HG02763 (cell line): ENCODE data around the gene SLC25A19.
"Not testable (repeated sequence)": the region's sequence is repeated elsewhere in the genome, so short reads cannot be mapped to it uniquely, and the experiment has no call there.

Experiments used
- ATAC-seq: cut with Tn5 transposase; IDR thresholded peaks from one replicate; pipeline ENCODE4 v1.9.1; 2021; ENCODE audit warnings: mild to moderate bottlenecking, moderate library complexity; ENCODE audit not compliant: unreplicated experiment

The SLC25A19 gene

DNA sequence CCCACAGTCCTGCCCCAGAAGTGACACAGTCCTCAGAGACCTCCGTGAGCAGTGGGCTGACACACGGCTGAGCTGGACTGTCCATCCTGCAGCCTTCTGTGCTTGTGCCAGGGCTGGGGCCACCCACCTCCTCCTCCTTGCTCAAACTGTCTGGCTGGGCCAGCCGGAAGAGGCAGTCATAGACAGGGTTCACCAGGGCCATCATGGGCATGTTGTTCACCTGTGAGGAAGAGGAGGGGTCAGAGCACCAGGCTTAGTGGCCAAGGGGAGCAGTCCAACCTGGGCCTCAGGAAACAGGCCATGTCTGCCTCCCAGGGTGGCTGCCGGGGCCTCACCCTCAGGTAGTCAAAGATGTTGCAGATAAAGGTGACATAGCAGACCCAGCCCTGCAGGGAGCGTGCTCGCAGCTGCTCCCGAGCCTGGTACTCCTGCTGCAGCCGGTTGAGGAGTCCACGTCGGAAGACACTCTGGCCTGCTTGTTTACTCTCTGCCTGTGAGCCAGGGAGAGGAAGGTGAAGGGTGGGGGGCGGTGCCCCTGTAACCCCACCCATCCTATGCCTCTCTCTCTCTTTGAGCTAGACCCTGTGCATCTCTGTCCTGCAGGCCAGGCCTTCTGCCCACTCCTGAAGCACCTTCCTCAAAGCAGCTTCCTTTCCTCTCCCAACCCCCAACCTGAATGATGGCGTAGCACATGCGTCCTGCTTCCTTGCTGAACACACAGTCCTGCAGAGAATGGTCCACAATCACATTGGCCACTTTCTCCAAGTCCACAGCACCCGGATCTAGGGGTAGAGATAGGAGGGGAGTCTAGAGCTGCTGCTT lies 21.6 kb downstream of the SLC25A19 start:
- no peak for ATAC-seq

DNA sequence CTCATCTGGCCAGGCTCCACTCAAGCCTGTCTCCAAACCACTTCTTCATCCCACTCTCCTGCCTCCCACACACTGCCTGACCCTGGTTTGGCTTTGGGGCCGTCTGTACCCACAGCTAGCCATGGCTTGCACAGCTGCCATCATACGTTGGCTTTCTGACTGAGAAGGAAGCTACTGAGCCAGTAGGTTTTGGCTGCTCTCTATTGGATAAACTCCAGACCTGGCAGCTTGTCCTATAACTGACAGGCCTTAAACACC lies 22.2 kb downstream of the SLC25A19 start:
- ATAC-seq, result no peak

DNA sequence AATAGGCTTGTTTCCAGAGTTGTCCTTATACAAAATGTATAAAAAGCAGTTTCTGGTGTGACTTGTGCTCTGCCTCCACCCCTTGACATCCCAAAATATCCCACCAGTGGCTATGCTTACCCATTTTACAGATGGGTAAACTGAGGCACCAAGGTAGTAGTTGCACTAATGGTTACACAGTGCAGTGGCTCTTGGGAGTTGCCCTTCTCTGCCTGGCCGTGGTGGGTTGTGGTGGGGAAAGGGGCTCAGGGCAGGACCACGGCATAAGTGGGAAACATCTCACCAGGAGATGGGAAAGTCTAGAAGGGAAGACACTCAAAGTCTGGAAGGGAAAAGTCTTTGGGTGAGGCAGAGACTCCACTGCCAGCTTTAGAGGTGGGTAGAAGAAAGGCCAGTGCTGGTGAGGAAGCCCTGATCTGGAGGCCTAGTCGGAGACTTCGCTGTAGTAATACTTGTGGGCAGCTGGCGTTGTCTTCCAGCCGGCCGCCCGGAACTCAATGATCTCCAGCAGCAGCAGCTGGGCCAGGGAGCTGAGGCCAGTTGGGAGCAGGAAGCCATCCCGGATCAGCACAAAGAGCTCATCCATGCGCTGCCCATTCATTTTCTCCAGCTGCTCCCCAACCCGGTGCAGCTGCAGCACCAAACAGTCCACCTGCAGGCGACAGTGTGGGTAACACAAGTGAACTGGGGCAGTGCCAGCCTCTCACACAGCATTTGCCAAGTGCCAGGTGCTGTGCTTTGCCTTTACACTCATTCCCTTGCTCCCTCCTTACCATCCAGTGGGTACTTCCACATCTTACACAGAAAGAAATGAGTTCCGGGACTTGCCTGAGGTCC lies 22.7 kb downstream of the SLC25A19 start:
- no peak for ATAC-seq

DNA sequence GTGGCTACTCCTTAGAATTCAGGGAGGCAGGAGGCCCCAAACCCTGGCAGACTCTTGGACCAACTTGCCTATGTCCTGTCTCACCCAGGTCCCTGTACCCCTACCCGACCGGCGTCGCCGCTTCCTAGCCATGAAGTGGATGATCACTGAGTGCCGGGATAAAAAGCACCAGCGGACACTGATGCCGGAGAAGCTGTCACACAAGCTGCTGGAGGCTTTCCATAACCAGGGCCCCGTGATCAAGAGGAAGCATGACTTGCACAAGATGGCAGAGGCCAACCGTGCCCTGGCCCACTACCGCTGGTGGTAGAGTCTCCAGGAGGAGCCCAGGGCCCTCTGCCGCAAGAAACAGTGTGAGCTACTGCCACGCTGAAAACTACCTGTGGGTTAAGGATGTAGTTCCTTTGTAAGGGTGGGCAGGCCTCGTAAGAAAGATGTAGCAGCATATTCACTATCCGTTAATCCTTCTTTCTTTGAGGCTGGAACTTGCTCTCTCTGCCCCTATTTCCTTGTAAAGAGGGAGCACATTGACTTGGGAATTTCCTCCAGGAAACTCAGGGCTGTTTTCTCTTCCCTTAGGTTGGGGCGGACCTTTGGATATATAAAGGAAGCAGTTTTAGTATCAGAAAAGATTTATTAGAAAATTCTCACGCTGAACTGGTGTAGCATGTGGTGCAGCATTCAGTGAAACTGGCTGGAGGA lies 23.5 kb downstream of the SLC25A19 start:
- ATAC-seq, result no peak

DNA sequence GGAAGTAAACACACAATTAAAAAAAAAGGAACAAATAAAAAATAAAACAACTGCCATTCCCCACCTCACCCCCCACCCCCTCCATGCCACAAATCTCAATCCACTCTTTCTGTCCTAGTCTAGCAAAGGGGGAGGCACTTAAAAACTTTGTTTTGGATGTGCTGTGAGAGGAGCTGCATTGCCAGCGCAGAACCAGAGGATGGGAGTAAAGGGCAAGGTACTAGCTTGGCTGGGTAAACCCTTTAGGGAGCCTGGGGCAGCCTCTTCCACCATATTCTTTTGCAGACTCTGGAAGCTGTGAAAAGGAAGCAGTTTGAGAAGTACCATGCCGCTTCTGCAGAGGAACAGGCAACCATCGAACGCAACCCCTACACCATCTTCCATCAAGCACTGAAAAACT lies 26.2 kb downstream of the SLC25A19 start:
- no peak for ATAC-seq

DNA sequence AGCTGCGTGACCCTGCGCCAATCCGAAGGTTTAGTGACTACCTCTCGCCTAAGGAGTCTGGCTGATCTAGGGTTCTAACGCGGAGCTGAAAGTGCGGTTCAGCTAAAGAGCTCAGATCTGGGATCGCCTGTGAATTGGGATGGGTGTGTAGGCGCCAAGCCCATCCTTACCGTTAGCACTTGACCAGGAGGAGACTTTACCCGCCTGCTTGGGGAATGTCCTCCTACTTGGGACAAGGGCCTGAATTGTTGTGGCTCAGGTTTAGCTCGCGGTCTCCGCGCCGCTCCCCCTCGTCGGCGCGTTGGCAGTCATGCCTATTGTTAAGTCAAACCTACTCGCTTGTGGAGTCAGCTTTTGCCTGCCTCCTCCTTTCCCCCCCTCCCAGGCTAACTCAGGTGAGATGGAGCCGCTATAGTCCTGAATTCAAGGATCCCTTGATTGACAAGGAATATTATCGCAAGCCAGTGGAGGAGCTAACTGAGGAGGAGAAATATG lies 27.1 kb downstream of the SLC25A19 start:
- no peak for ATAC-seq

DNA sequence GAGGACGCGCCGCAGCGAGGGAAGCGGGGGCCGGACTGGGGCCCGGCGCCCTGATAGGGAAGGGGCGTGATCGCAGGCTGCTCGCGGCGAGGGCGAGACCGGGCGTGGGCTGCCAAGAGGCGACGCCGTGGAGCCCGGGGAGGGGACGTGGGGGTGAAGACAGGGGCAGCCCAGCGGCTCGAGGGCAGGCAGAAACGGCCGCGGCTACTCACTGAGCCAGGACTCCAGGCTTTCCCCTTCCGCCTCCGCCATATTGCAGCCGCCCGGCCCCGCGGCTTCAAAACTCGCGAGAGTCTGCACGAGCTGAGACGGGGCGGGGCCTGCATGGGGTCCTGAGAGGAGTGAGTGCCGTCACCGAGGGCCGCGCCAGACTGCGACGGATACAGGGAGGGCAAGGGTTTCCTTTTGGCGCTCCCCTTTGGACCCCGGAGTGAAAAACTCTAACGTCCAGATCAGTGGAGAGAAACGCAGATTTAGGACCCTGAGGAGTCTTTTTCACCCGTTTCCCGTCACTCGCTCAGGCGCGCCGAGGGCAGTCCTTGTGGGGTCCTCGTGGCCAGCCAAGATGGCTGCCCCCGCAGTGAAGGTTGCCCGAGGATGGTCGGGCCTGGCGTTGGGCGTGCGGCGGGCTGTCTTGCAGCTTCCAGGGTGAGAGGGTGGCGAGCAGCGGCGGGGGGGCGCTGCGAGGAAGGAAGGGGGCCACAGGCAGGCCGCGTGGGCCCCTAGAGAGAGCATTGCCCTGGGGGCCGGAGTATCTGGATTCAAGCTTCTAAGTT lies 27.7 kb downstream of the SLC25A19 start, which contains the start of the genes GGA3 and MRPS7:
Gene GGA3 (minus strand): TSS at position 271 of the 776 bp plus-strand sequence. CDS start 19 bp downstream, at position 252.
Gene MRPS7 (plus strand): TSS at position 544 of the 776 bp plus-strand sequence. CDS start 22 bp downstream, at position 566.
- peak; percentile 89 for ATAC-seq

DNA sequence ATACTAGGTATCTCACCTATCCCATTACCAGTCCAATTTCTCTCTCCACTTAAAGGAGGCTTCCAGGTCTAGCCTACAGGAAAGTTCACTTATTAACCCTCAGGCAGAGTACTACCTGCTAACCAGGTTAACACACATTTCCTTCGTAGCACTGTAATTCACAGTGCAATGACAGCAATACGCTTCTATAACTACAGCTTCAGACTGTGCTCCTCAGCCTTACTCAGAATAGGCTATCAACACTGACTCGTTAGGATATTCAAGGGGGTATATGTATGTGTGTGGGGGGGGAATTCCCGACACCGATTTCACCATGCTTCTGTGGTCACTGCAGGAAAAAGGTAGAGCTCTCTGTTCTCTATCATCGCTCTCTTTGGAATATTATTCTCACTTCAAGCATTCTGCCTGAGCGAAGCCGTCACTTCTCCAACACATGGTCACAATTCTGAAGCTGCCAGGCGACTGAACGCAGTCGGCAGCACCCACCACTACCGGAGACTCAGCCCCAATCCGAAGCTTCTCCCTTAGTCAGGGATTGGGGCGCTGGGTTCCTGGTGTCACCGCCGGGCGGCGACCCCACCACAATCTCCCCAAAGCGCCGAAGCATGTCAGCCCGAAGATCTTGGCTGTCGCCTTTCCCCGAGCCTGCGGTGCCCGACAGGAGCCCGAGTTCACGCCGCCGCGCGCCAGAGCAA lies 28.4 kb downstream of the SLC25A19 start:
- ATAC-seq, result peak; percentile 23

DNA sequence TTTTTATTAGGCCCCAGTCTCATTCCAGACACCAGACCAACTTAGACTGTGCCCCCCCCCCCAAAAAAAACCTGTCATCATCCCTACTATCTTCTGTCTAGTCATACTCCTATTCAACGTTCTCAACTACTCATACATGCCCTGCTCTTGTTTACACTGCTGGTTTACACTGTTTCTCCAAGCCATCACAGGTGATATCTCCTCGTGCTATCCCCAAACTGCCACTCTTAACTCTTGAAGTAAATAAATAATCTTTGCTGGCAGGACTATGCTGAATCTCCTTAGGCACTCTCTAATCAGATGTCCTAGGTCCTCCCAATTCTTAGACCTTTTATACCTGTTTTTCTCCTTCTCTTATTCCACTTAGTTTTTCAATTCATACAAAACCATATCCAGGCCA lies 32.0 kb downstream of the SLC25A19 start:
- not testable (repeated sequence) for ATAC-seq

DNA sequence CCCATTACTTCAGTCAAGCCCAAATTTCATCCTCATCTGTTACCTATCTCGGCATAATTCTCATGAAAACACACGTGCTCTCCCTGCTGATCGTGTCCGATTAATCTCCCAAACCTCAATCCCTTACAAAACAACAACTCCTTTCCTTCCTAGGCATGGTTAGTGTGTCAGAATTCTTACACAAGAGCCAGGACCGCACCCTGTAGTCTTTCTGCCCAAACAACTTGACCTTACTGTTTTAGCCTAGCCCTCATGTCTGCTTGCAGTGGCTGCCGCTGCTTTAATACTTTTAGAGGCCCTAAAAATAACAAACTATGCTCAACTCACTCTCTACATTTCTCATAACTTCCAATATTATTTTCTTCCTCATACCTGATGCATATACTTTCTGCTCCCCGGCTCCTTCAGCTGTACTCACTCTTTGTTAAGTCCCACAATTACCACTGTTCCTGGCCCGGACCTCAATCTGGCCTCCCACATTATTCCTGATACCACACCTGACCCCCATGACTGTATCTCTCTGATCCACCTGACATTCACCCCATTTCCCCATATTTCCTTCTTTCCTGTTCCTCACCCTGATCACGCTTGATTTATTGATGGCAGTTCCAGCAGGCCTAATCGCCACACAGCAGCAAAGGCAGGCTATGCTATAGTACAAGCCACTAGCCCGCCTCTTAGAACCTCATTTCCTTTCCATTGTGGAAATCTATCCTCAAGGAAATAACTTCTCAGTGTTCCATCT lies 33.1 kb downstream of the SLC25A19 start:
- ATAC-seq, result not testable (repeated sequence)

DNA sequence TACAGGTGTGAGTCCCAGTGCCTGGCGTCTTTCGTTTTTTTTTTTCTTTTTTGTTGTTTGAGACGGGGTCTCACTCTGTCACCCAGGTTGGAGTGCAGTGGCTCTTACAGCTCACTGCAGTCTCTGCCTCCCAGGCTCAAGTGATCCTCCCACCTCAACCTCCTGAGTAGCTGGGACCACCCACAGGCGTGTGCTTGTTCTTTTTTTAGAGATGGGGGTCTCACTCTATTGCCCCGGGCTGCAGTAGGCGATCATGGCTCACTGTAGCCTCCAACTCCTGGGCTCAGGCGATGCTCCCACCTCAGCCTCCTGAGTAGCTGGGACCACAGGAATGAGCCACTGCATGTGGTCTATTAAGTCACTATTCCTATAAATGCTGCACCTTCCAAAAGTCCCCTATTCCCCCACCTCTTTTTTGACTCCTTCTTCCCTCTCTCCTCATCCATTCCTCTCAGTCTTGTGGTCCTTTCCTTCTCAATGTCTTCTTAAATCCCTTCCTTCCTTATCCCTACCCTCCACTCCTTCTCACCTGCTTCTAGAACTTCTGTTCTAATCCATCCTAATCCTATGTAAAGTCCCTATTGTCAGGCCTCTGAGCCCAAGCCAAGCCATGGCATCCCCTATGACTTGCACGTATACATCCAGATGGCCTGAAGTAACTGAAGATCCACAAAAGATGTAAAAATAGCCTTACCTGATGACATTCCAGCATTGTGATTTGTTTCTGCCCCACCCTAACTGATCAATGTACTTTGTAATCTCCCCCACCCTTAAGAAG lies 37.0 kb downstream of the SLC25A19 start:
- ATAC-seq, result no peak

DNA sequence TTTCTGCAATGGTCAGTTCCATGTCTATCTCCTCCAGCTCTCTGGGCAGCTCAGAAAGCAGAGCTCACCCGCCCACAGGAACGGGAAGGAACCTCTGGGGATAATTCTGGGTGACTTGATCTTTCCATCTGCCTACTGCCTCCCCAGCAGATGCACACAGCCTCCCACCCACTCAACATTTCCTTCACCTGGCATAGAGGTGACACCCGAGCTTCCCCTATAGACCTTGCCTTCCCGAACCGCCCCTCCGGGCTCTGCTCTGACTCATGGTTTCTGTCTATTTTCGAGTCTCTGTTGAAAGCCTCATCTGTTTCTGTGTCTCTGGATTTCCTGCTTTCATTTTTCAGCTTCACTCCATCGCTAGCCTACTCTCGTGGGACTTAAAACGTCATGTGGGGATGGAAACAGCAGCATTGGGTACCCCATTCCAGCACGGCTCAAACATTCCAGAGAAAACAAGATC lies 39.2 kb downstream of the SLC25A19 start:
- ATAC-seq, result peak; percentile 93

DNA sequence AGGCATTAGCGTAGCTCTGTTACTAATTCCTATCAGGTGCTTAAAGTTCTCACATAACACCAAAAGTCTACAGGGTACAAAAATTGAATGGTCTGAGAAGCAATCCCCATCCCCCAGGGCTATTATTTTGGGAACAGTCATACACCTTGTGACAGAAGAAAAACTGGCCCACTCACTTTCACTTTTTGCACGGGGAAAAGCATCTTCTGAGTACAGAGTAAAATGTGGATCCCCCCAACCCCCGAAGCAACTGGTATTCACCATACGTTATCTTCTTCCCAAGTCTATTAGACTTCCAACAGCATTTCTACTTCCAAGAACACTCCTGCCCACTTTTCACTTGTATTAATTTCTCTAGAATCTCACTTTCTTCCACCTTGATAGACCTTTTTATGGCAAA lies 39.7 kb downstream of the SLC25A19 start:
- no peak for ATAC-seq

DNA sequence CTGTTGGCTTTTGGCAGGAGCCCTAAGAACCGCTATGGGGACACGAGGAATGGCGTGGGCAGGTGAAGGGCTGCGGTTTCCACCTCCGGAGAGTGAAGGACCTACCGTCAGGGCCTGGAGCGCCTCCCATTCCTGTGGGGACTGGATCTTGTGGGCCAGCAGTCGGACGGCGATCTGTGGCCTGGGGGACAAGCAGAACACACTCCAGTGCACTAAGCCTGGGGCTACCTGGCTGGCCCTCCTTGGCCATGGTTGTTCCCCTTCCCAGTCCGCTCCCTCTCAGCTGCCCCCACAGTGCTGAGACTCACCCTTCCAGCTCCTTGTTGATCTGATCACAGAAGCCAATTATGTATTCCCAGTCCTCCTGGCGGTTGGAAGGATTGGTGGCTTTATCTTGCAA lies 42.8 kb downstream of the SLC25A19 start:
- ATAC-seq, result no peak

DNA sequence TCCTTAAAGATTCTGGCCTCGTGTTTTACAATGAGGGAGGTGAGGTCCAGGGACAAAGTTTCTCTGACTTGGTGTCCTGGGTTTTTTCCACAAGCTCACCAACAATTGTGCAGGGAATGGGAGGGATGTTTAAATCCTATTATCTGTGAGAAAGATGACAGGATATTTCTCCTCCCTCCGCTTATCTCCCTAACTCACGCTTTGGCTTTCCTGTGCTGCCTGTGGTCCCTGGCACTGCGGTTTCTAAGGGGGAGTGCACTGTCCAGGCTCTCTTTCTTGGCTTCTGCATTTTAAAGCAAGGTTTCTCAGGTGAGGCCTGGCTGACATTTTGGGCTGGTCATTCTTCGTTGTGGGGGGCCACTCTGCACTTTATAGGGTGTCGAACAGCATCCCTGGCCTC lies 44.2 kb downstream of the SLC25A19 start:
- ATAC-seq, result no peak

DNA sequence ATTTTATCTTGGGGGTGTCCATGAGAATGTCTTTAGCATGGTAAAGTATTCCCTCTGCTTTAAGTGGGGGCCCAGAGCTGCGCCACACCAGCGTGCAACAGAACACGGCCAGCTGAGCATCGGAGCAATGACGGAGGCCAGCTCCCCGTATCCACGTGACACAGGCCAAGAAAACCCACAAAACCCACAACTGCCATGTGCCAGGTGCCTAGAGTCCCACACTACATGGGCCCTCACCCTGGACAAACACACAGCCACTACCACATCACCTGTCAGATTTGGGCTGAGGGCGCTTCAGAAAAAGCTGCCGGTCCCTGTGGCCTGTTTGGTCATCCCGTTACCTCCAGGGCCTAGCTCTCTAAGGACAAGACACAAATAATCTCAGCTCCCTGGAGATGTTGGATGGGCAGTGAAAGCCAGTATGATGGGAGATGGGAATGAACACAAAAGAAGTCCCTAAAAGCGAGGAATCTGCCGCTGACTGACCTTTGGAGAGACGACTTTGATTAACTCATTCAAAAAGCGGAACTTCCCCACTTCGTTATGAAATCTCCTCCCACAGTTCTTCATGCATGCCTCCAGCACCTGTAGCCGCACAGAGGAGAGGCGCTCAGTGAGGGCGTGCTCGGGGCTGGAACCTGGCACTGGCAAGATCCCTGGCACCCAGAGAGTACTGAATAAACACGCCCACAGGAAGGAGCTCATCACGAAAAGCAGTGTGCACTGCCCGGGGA lies 44.9 kb downstream of the SLC25A19 start:
- ATAC-seq, result no peak

DNA sequence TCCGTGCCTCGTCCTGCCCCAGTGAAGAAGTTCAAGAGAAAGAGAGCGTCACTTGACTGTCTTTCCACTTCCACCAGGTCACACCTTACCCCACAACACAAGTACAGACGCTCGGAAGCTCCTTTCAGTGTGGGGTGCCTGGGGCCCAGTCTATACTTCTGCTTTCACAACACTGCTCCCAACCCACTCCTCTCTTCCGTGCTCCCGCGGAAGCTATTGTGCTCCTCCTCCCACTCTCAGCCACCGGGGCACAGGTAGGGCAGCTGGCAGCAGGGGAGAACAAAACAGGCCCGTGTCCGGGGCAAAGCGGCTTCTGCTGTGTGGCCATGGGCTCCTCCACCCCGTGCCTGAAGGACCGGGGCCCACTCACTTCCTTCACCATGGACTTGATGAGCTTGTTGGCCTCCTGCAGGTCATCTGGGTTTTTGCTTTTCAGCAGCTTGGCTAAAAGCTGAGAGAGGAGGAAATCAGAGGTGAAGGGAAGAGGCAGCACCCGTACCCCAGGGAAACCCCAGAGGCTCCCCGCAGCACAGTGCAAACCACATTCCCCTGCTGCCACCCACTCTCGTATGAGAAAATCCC lies 46.7 kb downstream of the SLC25A19 start:
- no peak for ATAC-seq
